ENCODE data around the gene PAX4. TPM values are rescaled to one million over a fixed set of nuclear protein-coding genes. Genes with fewer than 3 reads are reported as not detected.

The PAX4 gene, protein sequence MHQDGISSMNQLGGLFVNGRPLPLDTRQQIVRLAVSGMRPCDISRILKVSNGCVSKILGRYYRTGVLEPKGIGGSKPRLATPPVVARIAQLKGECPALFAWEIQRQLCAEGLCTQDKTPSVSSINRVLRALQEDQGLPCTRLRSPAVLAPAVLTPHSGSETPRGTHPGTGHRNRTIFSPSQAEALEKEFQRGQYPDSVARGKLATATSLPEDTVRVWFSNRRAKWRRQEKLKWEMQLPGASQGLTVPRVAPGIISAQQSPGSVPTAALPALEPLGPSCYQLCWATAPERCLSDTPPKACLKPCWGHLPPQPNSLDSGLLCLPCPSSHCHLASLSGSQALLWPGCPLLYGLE
- total RNA-seq = not detected in 2 replicates

DNA sequence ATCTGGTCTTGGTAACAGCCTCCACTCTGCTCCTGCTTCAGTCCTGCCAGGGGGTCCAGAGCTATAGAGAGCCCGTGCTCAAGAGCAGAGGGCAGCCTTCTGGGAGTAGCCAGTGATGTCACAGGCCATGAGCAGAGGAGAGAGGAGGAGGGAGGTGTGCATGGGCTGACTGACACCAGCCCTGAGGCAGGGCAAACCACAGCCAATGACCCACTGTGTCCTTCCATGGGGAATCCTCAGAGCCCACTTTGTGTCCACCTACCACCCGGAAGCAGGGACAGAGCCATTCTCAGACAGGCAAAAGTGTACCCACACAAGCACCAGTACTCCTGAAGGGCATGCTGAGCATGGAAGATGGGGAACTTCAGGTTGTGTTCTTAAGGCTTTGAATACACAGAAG is at the start of gene PAX4:
Gene PAX4 (minus strand): TSS at position 101 of the 400 bp plus-strand sequence. CDS start 2,214 bp downstream, outside the sequence.

DNA sequence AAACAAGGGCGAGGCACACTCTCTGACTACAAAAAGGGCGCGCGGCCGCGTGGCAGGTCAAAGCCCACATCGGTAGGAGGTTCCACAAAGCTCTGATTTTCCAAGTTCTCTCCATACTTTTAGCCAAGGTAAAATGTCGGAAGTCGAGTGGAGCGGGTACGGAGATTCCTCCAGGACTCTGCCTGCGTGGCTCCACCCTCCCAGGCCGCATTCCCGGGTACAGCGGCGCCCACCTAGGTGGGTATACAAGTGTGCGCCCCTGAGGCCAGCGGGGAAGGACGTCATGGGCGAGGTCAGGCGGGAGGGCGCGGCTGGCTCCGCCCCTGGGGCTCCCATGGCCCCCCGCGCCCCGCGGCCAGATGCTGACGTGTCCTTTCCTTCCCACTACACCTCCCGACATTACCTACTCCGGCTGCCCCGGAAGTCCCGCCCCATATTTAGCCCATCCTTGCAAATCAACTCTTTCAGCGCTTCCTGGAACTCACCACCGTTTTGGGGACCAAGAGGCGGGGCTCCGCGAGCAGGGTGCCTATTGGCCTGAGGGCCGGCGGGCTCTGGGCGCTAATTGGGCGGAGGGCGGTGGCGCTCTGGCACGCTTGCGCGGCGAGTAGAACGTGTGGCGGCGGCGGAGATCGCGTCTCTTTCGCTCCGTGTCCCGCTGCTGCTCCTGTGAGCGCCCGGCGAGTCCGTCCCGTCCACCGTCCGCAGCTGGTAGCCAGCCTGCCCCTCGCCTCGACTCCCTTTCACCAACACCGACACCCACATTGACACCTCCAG is 33.8 kb upstream of the PAX4 start, which contains the start of gene SND1:
Gene SND1 (plus strand): TSS at position 639 of the 777 bp plus-strand sequence. CDS start 180 bp downstream, outside the sequence.

DNA sequence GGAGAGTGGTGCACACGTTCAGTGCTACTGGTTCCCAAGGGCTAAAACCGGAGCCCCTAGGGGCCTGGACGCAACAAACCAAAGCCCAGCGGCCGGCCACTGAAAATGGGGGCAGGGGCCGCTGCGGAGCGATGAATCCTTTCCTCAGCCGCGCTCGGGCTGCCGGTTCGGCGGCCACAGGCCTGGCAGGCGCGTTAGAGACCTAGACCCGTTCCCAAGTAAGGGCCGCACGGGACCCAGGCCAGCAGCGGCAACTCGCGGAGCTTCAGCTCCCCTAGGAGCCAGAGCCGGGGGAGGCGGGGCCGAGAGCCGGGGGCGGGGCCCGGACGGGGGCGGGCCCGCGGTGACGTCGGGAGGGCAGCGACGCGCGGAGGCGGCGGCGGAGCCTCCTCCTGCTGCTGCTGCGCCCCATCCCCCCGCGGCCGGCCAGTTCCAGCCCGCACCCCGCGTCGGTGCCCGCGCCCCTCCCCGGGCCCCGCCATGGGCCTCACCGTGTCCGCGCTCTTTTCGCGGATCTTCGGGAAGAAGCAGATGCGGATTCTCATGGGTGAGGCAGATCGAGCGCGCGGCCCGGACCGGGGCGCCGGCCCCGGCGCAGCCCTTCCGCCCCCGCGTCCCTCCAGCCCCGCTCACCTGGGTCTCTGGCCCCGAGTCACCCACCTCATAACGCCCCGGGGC is 29.8 kb downstream of the PAX4 start, which contains the start of gene ARF5:
Gene ARF5 (plus strand): TSS at position 393 of the 678 bp plus-strand sequence. CDS start 88 bp downstream, at position 481.

DNA sequence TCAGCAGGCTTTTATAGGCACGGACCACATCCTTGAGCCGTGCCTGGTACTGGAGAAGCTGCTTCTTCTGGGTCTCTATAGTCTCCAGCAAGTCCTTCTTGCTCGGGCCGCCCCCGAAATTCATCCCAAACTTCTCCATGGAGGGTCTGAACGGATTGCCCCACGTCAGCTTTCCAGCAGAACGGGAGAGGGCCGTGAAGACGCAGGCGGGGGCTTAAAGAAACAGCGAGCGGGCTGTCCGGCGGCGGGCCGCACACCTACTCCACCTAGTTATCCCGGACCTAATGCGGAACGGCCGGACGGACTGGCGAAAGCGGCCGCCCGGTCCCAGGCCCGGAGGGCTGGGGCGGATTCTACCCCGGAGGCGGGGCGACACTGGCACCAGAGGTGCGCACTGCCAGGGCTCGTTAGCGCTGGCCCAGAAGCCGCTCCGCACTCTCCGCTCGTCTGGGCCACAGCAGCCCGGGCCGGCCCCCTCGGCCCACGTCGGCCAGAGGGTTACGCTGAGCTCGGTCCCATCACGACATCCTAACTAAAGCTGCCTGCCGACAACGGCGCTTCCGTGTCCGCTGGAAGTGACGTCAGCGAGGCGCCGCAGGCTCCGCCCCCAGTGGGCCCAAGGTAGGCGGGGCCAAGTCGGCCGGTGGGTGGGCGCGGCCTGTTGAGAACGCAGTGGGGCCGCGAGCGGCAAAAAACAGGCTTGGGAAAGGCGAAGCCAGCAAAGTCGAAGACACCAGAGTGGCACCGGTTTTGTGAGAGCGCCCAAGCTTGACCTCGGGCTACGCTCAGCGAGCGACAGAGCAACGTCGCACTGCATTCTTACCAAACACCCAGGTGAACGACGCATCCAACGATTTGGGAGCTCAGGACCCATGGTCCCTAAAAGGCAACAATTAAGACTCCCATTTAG is 32.6 kb downstream of the PAX4 start, which contains the start of gene GCC1:
Gene GCC1 (minus strand): TSS at position 553 of the 910 bp plus-strand sequence. CDS start 414 bp downstream, at position 139.

Other genes starting within 250 kb of the PAX4 start
- gene ZNF800, start 225.4 kb downstream of the PAX4 start, total RNA-seq = 13.7 and 14.7 TPM in 2 replicates
- gene GCC1, start 32.5 kb downstream of the PAX4 start, total RNA-seq = 25.6 and 34.2 TPM in 2 replicates
- gene ARF5, start 29.7 kb downstream of the PAX4 start, total RNA-seq = 131 and 169 TPM in 2 replicates
- gene FSCN3, start 24.4 kb downstream of the PAX4 start, total RNA-seq = 1.0 and 2.0 TPM in 2 replicates
- 243 and 280 TPM in 2 replicates for gene SND1, start 34.1 kb upstream of the PAX4 start, total RNA-seq